CD14-positive monocyte (primary cell): ENCODE measurements around the gene P2RY13. TPM values are rescaled to one million over a fixed set of nuclear protein-coding genes. Genes with fewer than 3 reads are reported as not detected.

Source experiments
- DNase-seq, 3 donors: peaks; one replicate each; pipeline ENCODE4 v3.0.0-alpha.2; 2011 to 2022
- H2AFZ ChIP-seq: 2 replicates; pipeline ENCODE4 v1.6.0; 2012; ENCODE audit warnings: mild to moderate bottlenecking, low read depth, low read length, inconsistent platforms; ENCODE audit not compliant: insufficient read depth, poor library complexity, severe bottlenecking
- H3K27ac ChIP-seq, 2 donors: 1 replicate in 1 of 2; 2 replicates in 1 of 2; pipeline ENCODE4 v1.5.1; 2012 to 2013; ENCODE audit warnings: low read length in 2 of 2, control low read depth in 1 of 2, inconsistent platforms in 1 of 2, low read depth in 1 of 2, mild to moderate bottlenecking in 1 of 2
- H3K27me3 ChIP-seq, 2 donors: one replicate each; pipeline versions ENCODE4 v1.6.0 to v1.6.1; 2011 to 2013; ENCODE audit warnings: low read length in 2 of 2; ENCODE audit not compliant: control insufficient read depth in 2 of 2, insufficient read depth in 2 of 2
- H3K36me3 ChIP-seq, 2 donors: replicated peaks in 1 of 2; 1 replicate in 1 of 2; 2 replicates in 1 of 2; pipeline versions ENCODE4 v1.5.1 to v1.6.1; 2012 to 2013; ENCODE audit warnings: low read length in 2 of 2, control low read depth in 1 of 2, inconsistent platforms in 1 of 2, mild to moderate bottlenecking in 1 of 2; ENCODE audit not compliant: insufficient read depth in 2 of 2, control insufficient read depth in 1 of 2
- H3K4me1 ChIP-seq, 2 donors: 1 replicate in 1 of 2; 2 replicates in 1 of 2; pipeline versions ENCODE4 v1.5.1 to v1.6.1; 2012 to 2013; ENCODE audit warnings: low read length in 2 of 2, control low read depth in 1 of 2, inconsistent platforms in 1 of 2, mild to moderate bottlenecking in 1 of 2, moderate library complexity in 1 of 2; ENCODE audit not compliant: insufficient read depth in 2 of 2, control insufficient read depth in 1 of 2
- H3K4me2 ChIP-seq: replicated peaks from 2 replicates; pipeline ENCODE3; 2012; ENCODE audit warnings: low read length, moderate library complexity, mild to moderate bottlenecking; ENCODE audit not compliant: poor library complexity, severe bottlenecking; ENCODE audit errors: extremely low read depth
- H3K4me3 ChIP-seq, 3 experiments: fragments of 200-600 bp in 1 of 3; sonication (generic) in 1 of 3; replicated peaks in 1 of 3; 1 replicate in 2 of 3; 2 replicates in 1 of 3; pipeline ENCODE4 v1.5.1; 2011 to 2013; ENCODE audit warnings: low read length in 3 of 3, mild to moderate bottlenecking in 3 of 3, control low read depth in 2 of 3, low read depth in 2 of 3, inconsistent platforms in 1 of 3, moderate library complexity in 1 of 3
- H3K79me2 ChIP-seq: 2 replicates; pipeline ENCODE4 v1.6.0; 2012; ENCODE audit warnings: mild to moderate bottlenecking, control low read depth, inconsistent platforms, low read length, moderate library complexity; ENCODE audit not compliant: insufficient read depth
- H3K9ac ChIP-seq: 2 replicates; pipeline ENCODE4 v1.6.0; 2017; ENCODE audit warnings: low read length, mild to moderate bottlenecking; ENCODE audit not compliant: insufficient read depth, poor library complexity, severe bottlenecking
- H3K9me3 ChIP-seq, 2 donors: replicated peaks in 1 of 2; 1 replicate in 1 of 2; 2 replicates in 1 of 2; pipeline versions ENCODE4 v1.5.1 to v1.6.1; 2012 to 2013; ENCODE audit warnings: low read length in 2 of 2, control low read depth in 1 of 2; ENCODE audit not compliant: control insufficient read depth in 1 of 2, insufficient read depth in 1 of 2
- H4K20me1 ChIP-seq: 2 replicates; pipeline ENCODE4 v1.6.0; 2012; ENCODE audit warnings: mild to moderate bottlenecking, low read length, control low read depth, moderate library complexity; ENCODE audit not compliant: insufficient read depth
- H3K27ac Mint-ChIP-seq, 7 donors: one replicate each; pipeline ENCODE4 v1.8.0; 2020; ENCODE audit warnings: mild to moderate bottlenecking in 7 of 7, mixed read lengths in 7 of 7, moderate library complexity in 6 of 7, inconsistent platforms in 2 of 7
- H3K27me3 Mint-ChIP-seq, 3 donors: one replicate each; pipeline ENCODE4 v1.8.0; 2021 to 2022; ENCODE audit warnings: low read depth in 3 of 3, mild to moderate bottlenecking in 3 of 3, mixed read lengths in 3 of 3, moderate library complexity in 3 of 3, inconsistent platforms in 1 of 3
- H3K36me3 Mint-ChIP-seq, 2 donors: one replicate each; pipeline ENCODE4 v1.8.0; 2020; ENCODE audit warnings: mixed read lengths in 2 of 2, inconsistent platforms in 1 of 2, mild to moderate bottlenecking in 1 of 2
- H3K4me1 Mint-ChIP-seq: one replicate; pipeline ENCODE4 v1.8.0; 2020; ENCODE audit warnings: mild to moderate bottlenecking, mixed read lengths
- H3K4me3 Mint-ChIP-seq, 2 donors: one replicate each; pipeline ENCODE4 v1.8.0; 2020; ENCODE audit warnings: mild to moderate bottlenecking in 2 of 2, mixed read lengths in 2 of 2, moderate library complexity in 1 of 2
- H3K9me3 Mint-ChIP-seq, 7 donors: one replicate each; pipeline ENCODE4 v1.8.0; 2020 to 2022; ENCODE audit warnings: mixed read lengths in 7 of 7, mild to moderate bottlenecking in 6 of 7, moderate library complexity in 6 of 7, inconsistent platforms in 2 of 7
- CTCF ChIP-seq: fragments of 200-600 bp; IDR thresholded peaks from one replicate; pipeline ENCODE4 v1.8.0; 2022; ENCODE audit warnings: antibody characterized with exemption, mild to moderate bottlenecking
- WGBS: methylation state at CpG from one replicate; pipeline ENCODE4 v1.1.5; 2013; ENCODE audit warnings: missing lambda C conversion rate; ENCODE audit not compliant: insufficient coverage; 5-methylcytosine and 5-hydroxymethylcytosine counted together
- intact Hi-C, 2 donors: fragments of 100-400 bp; cut with micrococcal nuclease; formaldehyde crosslinking; loops; one replicate each; pipeline versions ENCODE4 v1.15.0 to v1.15.1; 2023
- polyA plus RNA-seq, 3 donors: library from polyadenylated mRNA; depleted of rRNA in 1 of 3; unstranded in 2 of 3; stranded (reverse) in 1 of 3; fragments of 300-500 nt in 2 of 3; fragments of >200 nt in 1 of 3; fragmentation: Illumina TruSeq in 2 of 3; gene quantifications; 1 replicate in 2 of 3; 2 replicates in 1 of 3; pipeline ENCODE4 v1.2.3, GENCODE V29; 2012 to 2021

The P2RY13 gene
- polyA plus RNA-seq, 3 donors = 45.6 to 144 (median 80.0) TPM

GRCh38 chr3:151278230-151278629 lies 51.1 kb downstream of the P2RY13 start, which contains the start of gene P2RY14:
Gene P2RY14, minus strand, starts transcription at chr3:151278542. Its CDS starts 64,226 bp downstream, at chr3:151214316.
- no peaks in the 10 kb centered on the region for H3K9me3 ChIP-seq
- H4K20me1 ChIP-seq = no peaks in the 10 kb centered on the region
- intact Hi-C loops = no loop called here
- no CpG with 5 or more reads among the region's 4 CpGs for WGBS
- peak within 1 kb of the TSS; percentile 61 to 88 (median 84) for H3K27ac Mint-ChIP-seq
- peaks cover 0 to 2% (median 0%) of the 10 kb centered on the region in 3 donors for H3K27me3 Mint-ChIP-seq
- H3K4me2 ChIP-seq = peak within 1 kb of the TSS; percentile 50
- H3K79me2 ChIP-seq = no peaks in the 10 kb centered on the region
- peaks cover 32 to 43% of the 10 kb centered on the region in 2 donors for H3K4me1 ChIP-seq
- H3K4me3 Mint-ChIP-seq = peak within 1 kb of the TSS in 1 of 2 donors; percentile 67
- H3K27ac ChIP-seq = peak within 1 kb of the TSS in 1 of 2 donors; percentile 77
- H2AFZ ChIP-seq = peak within 1 kb of the TSS; percentile 19
- peak; percentile 65 to 76 (median 75) for DNase-seq
- no peaks in the 10 kb centered on the region for H3K9me3 Mint-ChIP-seq
- peak within 1 kb of the TSS in 1 of 3 experiments; percentile 38 for H3K4me3 ChIP-seq
- H3K36me3 ChIP-seq = no peaks in the 10 kb centered on the region
- H3K4me1 Mint-ChIP-seq = peaks cover 33% of the 10 kb centered on the region
- H3K9ac ChIP-seq = no peak within 1 kb of the TSS
- H3K36me3 Mint-ChIP-seq = no peaks in the 10 kb centered on the region
- no peak for TF ChIP-seq CTCF
- H3K27me3 ChIP-seq = no peaks in the 10 kb centered on the region

- no peaks in the 10 kb centered on the region for H4K20me1 ChIP-seq
- no peak overlapping the region for H3K4me3 ChIP-seq
- H2AFZ ChIP-seq = peak overlapping the region; percentile 15
- TF ChIP-seq CTCF = no peak
- Mint-ChIP-seq H3K27me3 (peaks cover 0 to 2% (median 0%) of the 10 kb centered on the region in 3 donors), H3K27ac (peak overlapping the region in 4 of 7 donors; percentile 15 to 71 (median 34)), H3K4me1 (peaks cover 33% of the 10 kb centered on the region), H3K36me3 (no peaks in the 10 kb centered on the region), H3K9me3 (no peaks in the 10 kb centered on the region), H3K4me3 (peak overlapping the region in 1 of 2 donors; percentile 30)
- no peak overlapping the region for H3K27ac ChIP-seq
- peak in 1 of 3 donors; percentile 21 for DNase-seq
- intact Hi-C loops = no loop called here
- no CpG with 5 or more reads among the region's 6 CpGs for WGBS
- H3K4me2 ChIP-seq = no peak overlapping the region
- no peaks in the 10 kb centered on the region for H3K9me3 ChIP-seq
- no peaks in the 10 kb centered on the region for H3K27me3 ChIP-seq
- H3K9ac ChIP-seq = no peak overlapping the region
- H3K36me3 ChIP-seq = no peaks in the 10 kb centered on the region
- no peaks in the 10 kb centered on the region for H3K79me2 ChIP-seq
- H3K4me1 ChIP-seq = peaks cover 32 to 43% of the 10 kb centered on the region in 2 donors
Measured at GRCh38 chr3:151276687-151277042, 52.7 kb downstream of the P2RY13 start.

Other genes with a start within 250 kb of the P2RY13 start
- gene MED12L, start 243.9 kb downstream of the P2RY13 start, polyA plus RNA-seq = under 1 TPM in 2 of 3 donors, not detected in 1; 0.12 to 0.29 TPM
- gene GPR171, start 126.3 kb downstream of the P2RY13 start, polyA plus RNA-seq = under 1 TPM in 1 of 3 donors, not detected in 2; 0.20 TPM
- under 1 TPM; 0.20 to 0.67 (median 0.50) TPM for gene P2RY14, start 51.0 kb downstream of the P2RY13 start, polyA plus RNA-seq
- gene GPR87, start 12.7 kb downstream of the P2RY13 start, polyA plus RNA-seq = under 1 TPM in 1 of 3 donors, not detected in 2; 0.15 TPM
- 1 to 10 TPM; 1.9 to 3.0 (median 2.7) TPM for gene P2RY12, start 55.2 kb upstream of the P2RY13 start, polyA plus RNA-seq
- gene IGSF10, start 131.5 kb upstream of the P2RY13 start, polyA plus RNA-seq = under 1 TPM in 2 of 3 donors, not detected in 1; 0.05 to 0.29 TPM